ENCODE measurements around the gene NOP9.
"Not testable (repeated sequence)": the region's sequence is repeated elsewhere in the genome, so short reads cannot be mapped to it uniquely, and the experiment has no call there.

The NOP9 gene

GRCh38 chr14:24330973-24331674 is 31.5 kb downstream of the NOP9 start:
- DNase-seq = no peak

GRCh38 chr14:24331731-24332267 is 32.1 kb downstream of the NOP9 start:
- DNase-seq = no peak

DNA sequence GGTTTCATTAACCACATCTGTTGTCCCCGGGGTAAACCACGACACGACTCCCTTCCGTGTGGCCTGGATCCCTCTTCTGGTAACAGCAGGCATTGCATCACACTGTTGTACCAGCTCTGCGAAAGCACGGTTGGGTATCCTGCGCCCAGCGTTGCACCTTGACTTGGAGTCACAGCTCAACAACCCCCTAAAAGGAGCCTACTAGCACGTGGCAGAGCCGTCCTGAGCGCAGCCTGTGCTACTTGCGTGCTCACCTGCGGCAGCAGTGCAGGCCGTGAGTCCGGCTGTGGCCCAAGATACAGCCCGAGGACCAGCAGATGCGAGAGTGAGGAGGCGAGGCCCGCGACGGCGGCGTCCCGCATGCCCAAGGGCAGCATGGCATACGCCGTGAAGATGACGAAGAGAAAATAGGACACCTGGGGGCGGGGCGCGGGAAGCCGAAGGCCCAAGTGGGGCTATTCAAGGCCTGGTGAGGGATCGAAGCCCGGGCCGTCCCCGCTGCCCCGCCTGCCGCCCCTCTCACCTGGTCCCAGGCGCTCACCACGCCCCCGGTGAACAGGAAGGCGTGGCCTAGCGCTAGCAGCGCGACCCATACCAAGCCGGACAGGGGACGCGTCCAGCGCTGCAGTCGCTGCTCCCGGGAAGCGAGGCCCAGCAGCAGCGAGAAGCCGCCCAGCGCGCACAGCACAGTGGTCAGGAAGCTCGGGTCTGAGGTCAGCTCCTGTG is 32.8 kb downstream of the NOP9 start:
- peak; percentile 89 for DNase-seq

DNA sequence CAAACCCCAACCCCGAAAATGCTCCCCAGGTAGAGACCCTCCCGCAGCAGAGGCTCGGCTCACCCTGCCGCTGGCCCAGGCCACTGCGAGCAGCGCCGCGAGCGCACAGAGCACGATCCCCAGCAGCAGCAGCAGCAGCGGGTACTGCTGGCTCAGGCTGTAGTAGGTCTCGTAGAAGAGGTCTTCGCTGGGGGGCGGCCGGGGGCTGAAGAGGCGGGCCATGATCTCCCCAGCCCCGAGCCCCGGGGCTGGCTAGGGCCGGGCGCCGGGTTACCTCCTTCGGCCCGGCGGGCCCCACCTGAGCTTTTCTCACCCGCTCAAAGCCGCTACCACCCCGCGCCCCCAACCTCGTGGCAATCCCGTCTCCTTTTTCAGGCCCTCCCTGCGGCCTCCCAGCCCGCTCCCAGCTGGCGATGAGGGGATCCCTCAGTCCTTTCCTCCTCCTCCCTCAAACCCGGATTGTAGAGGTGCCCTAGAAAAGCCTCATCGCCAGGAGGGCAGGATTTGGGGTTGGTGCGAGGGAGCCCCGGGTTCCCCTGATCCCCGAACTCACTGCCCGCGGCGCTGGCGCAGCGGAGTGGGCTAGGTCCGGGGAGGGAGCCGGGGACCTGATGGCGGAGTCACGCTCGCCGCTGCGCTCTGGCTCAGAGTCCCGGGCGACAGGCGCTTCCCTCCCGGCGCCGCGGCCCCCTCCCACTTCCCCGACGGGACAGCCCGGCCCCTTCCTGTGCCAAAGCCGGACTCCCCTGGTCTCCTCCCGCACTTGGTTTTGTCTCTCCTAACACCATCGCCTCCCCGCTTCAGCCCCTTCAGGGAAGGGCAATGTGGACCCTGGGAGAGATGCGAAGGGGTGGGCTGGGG is 35.0 kb downstream of the NOP9 start, which contains the start of gene ADCY4:
ADCY4 (minus strand) TSS at position 641 of the 861 bp plus-strand sequence; CDS start at position 222, 419 bp downstream.
- no peak for DNase-seq

- no peak for DNase-seq
Observed at GRCh38 chr14:24335461-24336171, 36.0 kb downstream of the NOP9 start.

DNA sequence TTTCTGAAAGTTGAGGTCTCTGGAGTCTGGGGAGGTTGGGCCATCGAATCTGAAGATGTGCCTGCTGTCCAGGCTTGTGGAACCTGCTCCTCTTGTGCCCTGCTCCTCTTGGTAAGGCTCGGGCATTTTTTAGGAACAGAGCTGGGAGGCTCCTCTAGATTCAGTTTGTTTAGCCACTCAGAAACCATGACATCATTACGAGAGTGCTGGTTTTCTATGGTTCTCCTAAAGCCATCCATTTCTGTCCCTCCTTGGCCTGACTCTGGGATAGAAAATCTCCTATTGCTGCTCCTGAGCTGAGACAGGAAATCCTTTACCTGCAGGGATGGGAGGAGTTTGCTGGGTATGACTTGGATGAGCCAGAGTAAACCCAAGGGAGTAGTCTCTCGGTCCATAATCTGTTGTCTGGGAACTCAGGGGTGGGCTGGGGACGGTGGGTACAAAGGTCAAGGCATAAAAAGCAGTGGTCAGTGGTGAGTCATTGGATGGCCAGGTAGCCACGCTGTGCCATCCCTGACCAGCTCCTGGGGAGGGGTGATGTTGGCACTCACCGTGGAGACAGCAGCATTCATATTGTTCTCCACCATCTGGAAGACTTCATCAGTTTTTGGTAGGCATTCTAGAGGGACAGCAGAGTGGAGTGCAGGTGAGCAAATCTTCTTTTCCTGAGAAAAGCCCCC is 37.6 kb downstream of the NOP9 start:
- DNase-seq = no peak

GRCh38 chr14:24337824-24338175 is 38.1 kb downstream of the NOP9 start:
- no peak for DNase-seq

DNA sequence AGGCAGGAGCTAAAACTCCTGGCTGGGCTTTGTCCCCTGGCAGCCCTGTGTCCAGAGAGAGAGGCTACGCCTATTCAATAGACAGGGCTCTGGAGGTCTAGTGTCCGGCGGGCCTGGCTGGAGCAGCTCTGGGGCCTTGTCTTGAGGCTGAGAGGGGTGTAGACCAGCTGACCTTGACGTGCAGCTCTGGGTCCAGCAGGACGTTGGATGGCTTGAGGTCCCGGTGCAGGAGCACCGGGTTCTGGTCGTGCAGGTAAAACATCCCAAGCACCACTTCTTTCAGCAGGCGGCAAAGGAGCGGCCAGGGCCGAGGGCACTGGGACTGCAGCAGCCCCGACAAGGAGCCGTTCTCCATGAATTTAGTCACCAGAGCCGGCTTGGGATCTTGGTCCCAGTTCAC is 39.2 kb downstream of the NOP9 start:
- DNase-seq = no peak

DNA sequence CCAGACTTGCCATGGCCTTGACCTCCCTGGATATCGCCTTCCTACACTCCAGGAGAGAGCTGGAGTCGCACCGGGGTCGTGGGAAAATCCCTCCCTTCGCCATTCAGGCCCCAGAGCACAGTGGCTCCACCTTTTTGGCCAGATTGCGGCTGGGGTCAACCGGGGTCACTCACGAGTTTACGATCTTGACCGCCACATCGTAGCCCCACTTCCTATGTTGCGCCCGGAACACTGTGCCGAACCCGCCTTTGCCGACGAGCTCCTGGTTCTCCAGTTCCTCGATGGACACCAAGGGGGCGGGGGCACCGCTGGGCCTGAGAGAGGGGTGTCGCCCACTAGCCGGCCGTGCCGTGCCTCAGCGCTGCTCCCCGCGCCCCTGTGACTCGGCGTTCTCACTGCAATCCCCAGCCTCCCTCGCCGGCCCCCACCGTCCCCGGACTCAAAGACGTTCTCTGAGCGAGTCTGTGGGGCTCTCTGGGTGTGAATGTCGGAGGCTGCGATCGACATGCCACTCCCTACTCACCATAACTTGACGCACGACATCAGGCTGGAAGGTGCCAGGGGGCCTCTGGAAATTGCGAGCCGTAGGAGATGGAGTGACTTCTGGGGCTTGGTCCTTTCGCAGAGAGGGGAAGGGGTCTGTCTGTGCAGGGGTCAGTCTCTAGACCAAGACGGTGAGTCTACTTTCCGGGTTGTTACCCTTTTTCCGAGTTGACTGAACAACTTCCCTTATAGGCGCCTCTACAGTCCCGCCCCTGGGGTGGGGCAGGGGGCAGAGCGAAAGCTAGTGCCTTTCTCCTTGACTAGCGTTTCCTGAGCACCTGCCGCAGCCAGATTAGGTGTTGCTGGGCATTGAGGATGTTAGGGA is 39.9 kb downstream of the NOP9 start, which contains the start of gene RIPK3:
RIPK3 (minus strand) TSS at position 708 of the 868 bp plus-strand sequence; CDS start at position 543, 165 bp downstream.
- DNase-seq = no peak

- no peak for DNase-seq
Observed at GRCh38 chr14:24340606-24341005, 41.0 kb downstream of the NOP9 start.

DNA sequence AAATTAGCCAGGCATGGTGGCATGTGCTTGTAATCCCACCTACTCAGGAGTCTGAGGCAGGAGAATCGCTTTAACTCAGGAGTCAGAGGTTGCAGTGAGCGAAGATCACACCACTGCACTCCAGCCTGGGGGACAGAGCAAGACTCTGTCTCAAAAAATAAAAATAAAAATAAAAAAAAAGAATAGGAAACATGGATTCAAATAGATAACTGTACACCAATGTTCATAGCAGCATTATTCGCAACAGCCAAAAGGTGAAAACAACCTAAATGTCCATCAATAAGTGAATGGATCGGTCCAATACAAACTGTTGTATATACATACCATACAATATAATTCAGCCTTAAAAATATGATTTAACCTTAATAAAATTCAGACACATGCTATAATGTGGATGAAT is 43.2 kb downstream of the NOP9 start:
- DNase-seq = no peak

GRCh38 chr14:24343795-24344660 is 44.4 kb downstream of the NOP9 start:
- DNase-seq = no peak

DNA sequence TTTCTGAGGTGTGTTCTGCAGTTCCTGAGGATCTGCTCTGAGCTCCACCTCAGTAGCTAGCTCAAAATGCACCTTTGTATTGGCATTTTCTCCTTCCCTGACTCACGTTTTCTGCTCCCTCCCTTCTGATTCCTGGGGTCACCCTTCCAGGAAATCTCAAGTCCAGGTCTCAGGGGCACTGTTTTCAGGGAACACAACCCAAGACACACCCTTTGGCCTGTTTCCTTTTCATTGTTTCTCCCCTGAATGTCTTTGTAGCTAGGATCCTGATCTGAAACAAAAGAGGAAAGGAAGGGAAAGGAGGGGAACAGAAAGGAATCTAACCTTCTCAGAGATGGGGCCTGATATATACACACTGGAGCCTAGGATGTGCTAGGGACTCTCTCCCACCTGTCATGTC is 47.5 kb downstream of the NOP9 start:
- no peak for DNase-seq

- DNase-seq = no peak
Observed at GRCh38 chr14:24348186-24348585, 48.5 kb downstream of the NOP9 start.

DNA sequence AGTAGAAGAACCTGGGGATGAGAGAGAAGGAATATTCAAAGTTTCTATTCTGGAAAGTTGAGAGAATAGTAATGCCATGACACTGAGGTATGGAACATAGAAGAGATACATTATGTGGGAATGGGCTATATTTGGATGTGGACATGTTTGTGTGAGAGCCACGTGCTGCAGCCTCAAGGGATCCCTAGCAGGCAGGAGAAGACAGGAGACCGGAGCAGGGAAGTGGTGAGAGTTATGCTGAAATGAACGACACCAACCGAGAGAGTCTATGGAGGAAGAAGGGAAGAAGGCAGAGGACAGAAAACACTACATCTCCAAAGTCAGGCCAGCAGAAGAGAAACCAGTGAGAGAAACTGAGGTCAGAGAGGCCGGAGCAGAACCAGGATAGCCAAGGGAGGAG is 50.1 kb downstream of the NOP9 start:
- no peak for DNase-seq

DNA sequence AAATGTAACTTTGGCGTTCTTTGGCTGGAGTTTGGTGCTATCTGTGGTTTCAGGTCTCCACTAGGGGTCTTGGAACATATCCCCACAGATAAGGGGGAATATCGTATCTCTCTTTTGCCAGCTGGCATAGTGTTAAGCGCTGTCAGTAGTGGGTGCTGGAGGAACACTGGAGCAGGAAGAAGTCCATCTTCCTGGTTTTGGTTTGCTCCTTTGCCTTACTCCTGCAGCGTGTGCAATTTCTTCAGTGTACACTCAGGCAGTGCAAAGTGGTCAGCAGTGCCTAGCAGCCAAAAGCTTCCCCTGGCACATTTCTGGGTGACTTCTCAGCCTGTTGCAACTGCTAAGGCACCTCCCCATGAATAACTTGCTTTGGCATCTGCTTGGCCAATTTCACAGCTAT is 51.9 kb downstream of the NOP9 start:
- peak; percentile 29 for DNase-seq

GRCh38 chr14:24353559-24354481 is 54.2 kb downstream of the NOP9 start:
- DNase-seq = no peak

GRCh38 chr14:24354482-24354825 is 54.8 kb downstream of the NOP9 start:
- DNase-seq = not testable (repeated sequence)

- DNase-seq = no peak
Observed at GRCh38 chr14:24355009-24355408, 55.4 kb downstream of the NOP9 start.
